COLO668 (cell line): ENCODE measurements around the gene IP6K3.
A peak's percentile ranks its signal among the peaks of the same experiment; 100 is the strongest.

Experiments
- DNase-seq: peaks from one replicate; lab custom pipeline; 2025; ENCODE audit not compliant: unreplicated experiment; lab: John Stamatoyannopoulos, UW

Gene IP6K3

GRCh38 chr6:33746651-33747100, at the start of gene IP6K3:
IP6K3 (minus strand) TSS chr6:33746905; CDS start chr6:33735476, 11,429 bp downstream.
- DNase-seq: no peak

DNA sequence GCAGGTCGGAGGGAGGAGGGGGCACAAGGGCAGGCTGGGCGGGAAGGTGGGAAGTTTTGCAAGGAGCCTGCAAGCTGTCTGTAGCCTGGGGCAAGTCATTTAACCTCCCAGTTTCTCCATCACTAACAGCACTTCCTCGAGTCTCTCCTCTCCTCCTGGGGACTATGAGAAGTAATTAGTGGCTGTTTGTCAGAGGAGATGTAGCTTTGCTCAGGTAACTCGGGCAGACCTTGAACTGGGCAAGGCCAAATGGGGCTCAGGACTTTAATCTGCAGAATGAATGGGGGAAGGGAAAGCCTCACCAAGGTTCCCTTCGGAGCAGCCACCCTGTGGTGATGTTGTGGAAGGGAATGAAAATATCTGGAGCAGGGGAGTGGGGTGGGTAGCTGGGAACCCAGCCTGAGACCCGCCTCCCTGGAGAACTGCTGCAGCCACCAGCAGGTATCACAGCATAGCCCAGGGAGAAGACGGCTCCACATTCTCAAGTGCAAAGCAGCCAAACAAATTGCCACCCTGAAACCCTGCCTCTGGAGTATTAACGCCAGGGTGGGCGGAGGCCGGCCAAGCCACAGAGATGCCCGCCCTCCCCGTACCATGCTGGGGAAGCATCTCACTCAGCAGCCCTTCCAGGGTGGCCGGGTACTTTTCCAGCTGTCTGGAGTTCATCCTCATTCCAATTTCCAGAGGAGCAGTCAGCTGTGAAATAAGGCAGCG, 48.4 kb upstream of the IP6K3 start:
- no peak for DNase-seq

DNA sequence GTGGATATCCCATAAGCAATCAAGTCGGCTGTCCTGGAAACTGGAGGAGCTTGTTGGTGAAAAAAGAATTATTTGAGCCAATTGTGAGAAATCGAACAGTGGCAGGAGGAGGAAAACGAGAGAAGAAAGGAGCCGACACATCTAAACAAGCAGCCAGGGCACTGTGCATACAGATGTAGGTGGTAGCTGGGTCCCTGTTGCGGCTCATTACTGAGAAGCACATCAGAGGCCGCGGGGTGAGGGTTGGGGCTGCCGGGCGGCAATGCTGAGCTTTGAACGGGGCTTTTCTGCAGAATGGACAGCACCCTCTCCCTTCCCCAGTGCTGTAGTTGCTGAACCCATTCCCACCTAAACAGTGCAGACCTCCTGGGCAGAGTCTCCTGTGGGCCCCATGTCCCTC, 46.3 kb upstream of the IP6K3 start:
- no peak for DNase-seq

DNA sequence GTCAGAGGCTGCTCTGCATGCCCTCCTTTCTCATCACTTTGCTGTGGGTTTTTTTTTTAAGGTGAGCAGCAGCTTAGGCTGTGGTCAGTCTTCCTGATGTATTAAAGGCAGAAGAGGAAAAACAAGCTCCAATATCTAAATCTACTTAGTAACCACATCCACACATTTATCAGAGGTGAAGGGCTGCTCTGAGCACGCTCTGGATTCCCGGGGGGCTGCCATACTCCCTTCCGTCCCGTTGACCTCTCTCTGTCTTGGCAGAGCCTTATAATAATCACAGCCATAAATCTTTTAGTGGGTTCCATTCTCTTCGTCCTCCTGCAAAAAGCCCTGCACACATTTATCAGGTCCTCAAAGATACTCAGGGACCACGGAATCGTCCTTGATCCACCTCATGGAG, 44.9 kb upstream of the IP6K3 start:
- no peak for DNase-seq

DNA sequence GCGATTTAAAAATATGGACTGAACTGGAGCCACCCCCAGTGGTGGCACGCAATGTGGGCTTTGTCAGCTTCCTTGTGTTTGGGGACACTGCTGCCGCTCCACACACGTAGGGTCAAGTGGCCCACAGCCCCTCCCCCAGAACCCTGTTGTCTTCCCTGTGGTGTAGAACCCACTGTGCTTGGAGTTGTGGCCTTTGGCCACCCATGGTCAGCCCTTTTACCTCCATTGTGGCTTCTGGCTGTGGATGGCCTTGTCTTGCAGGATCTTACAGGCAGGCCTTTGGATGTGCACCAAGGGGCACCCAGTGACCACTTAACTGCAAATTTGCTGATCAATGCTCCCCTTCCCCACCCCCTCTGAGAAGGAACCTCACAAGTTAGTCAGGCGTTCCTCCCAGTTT, 44.2 kb upstream of the IP6K3 start:
- DNase-seq: no peak

DNA sequence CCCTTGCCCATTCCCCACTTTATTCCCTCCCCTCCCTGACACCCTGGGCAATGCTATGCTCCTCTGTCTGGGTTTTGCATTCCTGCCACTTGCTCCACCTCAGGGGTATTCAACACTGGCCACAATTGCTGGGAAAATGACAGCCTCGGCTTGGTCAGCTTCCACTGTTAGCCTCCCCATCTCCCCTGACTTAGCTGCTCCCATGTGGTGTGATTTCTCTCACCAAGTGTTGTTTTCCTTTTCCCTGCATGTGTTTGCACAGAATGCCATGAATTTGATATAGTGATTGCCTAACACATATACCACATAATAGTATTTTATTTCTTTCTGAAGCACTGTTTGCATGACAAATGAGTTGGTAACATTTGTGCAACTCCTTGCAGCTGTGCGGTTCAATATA, 43.7 kb upstream of the IP6K3 start:
- no peak for DNase-seq

GRCh38 chr6:33789550-33789895, 42.8 kb upstream of the IP6K3 start:
- no peak for DNase-seq

DNA sequence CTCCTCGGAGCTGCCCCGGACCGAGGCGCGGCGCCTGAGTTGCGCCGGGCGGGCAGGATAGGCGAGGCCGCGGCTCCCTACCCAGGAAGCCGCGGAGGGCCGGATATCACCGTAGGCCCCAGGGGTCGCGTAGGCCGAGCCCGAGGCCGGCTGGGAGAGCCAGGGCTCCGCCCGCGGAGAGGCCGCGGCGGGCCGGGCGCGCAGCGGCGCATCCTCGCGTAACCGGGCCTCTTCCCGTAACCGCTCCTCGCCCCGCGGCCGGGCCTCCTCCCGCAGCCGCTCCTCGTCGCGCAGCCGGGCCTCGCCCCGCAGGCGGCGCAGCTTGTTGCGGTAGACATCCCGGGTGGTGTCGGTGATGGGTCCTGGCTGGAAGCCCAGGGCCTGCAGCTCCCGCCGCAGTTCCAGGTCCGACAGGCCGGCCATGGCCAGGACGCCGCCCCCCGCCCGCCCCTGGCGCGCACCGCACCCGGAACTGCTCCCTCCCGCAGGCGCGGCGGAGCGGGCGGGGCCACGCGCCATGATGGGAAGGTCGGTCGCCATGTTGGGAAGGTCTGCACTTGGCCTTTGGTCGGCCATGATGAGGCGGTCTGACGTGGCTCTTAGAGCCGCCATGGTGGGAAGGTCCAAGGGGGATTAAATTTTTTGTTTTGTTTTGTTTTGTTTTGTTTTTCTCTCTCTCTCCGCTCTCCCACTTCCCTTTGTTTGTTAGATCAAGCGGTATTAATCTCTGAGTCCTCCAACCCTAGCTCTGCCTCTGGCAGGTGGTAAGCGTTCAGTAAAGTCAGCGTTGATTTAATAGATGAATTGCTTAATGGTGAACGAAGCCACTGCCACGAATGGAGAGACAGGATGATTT, 42.2 kb upstream of the IP6K3 start, which contains the start of gene LEMD2:
Gene LEMD2, minus strand, starts transcription at position 437 of the 856 bp plus-strand sequence. Its CDS starts 14 bp downstream, at position 423.
- DNase-seq: peak; percentile 89

- DNase-seq: peak; percentile 57
Measured at GRCh38 chr6:33787954-33788693, 41.4 kb upstream of the IP6K3 start.

DNA sequence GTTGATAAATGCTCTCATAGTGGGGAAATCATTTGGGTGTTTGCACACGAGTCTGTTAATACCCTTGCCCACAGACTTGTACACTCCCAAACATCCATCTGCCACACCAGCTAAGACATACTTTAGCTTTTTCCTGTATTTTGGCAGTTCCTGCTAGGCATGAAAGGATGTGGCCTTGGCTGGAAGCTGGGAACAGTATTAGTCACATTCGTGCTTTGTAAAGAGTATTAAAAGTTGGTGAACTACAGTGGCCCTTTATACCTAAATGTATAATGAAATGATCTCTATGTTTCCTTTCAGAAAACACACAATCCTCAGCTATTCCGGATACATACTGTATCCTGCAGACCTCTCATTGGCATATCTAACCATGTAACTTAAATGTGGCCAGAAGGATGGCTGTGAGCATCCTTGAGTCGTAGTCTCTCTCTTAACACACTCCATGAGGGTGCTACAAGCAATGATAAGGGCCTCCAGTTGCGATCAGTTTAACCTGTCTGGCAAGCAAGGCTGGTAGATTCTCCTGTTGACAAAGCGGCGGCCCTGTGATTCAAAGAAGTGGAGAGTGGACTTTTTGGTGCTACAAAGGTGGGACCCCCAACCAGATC, 40.7 kb upstream of the IP6K3 start:
- no peak for DNase-seq

- no peak for DNase-seq
Measured at GRCh38 chr6:33786736-33787135, 40.0 kb upstream of the IP6K3 start.

DNA sequence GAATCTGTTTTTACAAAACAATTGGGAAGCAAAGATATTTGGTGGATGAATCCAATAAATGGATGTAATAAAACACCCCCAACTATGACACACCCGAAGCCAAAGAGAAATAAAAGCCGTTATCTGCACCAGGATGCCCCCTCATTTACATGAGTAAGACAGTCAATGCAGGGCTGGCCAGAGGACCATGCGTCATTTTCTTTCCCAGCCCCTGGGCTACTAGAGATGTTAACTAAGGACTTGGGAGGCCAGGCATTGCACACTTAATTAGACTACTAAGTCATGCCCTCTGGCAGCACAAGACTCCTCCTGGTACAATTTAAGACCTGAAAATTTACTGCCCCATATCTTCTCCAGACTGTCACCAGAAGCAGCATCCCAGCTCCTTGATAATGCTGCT, 39.1 kb upstream of the IP6K3 start:
- DNase-seq: no peak

DNA sequence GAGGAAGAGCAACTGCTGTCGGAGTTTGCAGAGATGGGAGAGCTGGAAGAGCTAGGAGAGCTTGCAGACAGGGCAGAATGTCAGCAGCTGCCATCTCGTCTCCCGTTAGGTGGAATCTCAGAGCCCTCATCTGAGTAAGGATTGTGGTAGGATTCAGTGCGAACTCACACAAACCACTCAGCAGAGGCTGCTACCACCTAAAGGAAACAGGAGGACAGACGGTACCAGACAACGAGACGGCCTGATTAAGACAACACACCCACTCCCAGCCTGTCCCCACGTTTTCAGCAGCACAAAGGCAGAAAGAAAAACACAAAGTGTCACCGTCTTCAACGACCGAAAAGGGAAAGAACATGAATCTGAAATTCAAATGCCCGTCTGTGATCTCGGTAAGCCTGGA, 38.1 kb upstream of the IP6K3 start:
- no peak for DNase-seq

DNA sequence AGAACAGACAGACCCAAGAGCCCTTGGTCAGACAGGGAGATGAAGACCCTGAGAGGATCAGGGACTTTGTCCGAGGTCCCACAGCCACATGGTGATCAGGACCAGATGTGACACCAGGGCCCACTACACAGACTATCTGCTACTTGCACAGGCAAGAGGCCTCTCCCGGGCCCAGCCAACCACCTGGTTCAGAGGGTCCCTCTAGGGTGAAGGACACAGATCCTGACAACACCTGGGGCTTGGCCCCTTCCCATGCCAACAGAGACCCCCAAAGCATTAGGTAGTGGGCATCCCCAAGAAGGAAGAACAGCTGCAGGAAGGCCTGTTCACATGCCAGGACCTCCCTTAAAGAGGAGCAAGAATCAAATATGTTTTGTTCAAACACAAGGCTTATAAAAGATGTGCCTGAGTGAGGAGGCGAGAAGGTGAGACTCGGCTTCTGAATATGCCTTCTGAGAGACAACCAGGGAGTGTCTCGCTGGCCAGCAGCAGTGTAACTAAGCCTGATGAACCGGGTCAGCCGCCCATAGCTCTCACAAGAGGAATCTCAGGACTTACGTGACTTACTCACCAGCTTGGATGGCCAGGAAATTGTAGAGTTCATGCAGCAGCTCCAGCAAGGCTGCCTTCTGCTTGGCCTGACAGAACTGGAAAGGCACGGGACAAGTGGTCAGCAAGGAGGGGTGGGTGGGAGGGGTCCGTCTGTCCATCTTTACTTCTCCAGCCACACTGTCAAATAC, 37.2 kb upstream of the IP6K3 start:
- no peak for DNase-seq

GRCh38 chr6:33782561-33782960, 35.9 kb upstream of the IP6K3 start:
- no peak for DNase-seq

DNA sequence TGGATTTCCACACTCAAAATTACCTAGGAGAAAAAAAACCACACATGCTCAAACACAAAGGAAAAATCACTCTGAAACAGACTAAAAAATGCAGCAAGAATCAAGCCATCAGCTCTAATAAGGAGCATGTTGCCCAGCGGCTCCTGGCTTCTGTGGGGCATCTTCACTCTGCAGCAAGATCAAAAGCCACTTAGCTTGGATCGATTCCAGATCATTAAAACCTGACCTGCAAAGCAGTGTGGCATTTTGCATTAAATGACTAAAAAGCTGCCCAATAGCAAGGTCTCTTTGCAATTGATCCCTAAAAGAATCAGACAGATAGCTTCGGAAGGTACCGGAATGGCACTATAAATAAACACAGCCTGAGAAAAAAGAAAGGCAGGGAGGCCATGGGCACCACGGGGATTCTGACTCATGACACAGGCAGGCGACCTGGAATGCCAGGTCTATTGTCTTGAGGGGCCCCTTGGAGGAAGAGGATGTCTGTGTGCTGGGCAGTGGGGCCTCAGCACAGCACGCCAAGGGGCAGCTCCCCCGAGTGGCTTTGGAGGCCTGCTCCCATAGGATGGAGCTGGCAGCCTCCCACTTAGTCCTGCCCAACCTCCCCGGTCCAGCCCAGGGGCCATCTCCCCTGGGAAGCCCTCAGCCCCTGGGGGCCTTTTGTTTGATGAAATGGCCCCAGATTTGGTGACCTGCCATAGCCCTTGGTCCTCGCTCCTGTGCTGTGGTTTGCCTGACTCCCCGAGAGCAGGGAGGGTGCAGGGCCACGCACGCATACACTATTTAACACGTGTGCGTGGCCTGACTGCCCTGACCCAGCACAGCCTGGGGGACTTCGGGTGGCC, 34.6 kb upstream of the IP6K3 start:
- no peak for DNase-seq

GRCh38 chr6:33779895-33780294, 33.2 kb upstream of the IP6K3 start:
- no peak for DNase-seq

DNA sequence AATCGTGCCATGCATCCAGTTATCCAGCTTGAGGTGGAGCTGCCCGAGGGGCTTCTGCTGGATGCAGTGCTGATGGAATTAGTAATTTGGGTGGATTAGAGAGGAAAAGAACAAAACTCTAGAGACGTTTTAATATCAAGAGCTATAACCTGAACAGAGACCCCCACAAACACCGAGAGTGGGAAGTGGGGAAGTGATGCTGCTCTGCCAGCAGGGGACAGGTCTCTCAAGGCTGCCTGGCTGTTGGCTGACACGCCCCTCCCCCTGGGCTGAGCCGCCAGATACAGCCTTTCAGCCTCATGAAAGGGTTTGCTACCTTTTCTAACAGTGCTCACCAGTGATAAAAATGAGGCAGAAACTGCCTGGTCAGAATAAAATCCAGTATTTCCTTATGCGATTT, 32.6 kb upstream of the IP6K3 start:
- no peak for DNase-seq

- DNase-seq: no peak
Measured at GRCh38 chr6:33778444-33779121, 31.9 kb upstream of the IP6K3 start.
